NCI-H1048 (cell line): ENCODE results near the gene MEPCE.
"Not testable (repeated sequence)": the region's sequence is repeated elsewhere in the genome, so short reads cannot be mapped to it uniquely, and the experiment has no call there.

Experiments used
- DNase-seq: peaks from one replicate; lab custom pipeline; 2025; lab: John Stamatoyannopoulos, UW

Gene MEPCE, protein sequence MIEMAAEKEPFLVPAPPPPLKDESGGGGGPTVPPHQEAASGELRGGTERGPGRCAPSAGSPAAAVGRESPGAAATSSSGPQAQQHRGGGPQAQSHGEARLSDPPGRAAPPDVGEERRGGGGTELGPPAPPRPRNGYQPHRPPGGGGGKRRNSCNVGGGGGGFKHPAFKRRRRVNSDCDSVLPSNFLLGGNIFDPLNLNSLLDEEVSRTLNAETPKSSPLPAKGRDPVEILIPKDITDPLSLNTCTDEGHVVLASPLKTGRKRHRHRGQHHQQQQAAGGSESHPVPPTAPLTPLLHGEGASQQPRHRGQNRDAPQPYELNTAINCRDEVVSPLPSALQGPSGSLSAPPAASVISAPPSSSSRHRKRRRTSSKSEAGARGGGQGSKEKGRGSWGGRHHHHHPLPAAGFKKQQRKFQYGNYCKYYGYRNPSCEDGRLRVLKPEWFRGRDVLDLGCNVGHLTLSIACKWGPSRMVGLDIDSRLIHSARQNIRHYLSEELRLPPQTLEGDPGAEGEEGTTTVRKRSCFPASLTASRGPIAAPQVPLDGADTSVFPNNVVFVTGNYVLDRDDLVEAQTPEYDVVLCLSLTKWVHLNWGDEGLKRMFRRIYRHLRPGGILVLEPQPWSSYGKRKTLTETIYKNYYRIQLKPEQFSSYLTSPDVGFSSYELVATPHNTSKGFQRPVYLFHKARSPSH

DNA sequence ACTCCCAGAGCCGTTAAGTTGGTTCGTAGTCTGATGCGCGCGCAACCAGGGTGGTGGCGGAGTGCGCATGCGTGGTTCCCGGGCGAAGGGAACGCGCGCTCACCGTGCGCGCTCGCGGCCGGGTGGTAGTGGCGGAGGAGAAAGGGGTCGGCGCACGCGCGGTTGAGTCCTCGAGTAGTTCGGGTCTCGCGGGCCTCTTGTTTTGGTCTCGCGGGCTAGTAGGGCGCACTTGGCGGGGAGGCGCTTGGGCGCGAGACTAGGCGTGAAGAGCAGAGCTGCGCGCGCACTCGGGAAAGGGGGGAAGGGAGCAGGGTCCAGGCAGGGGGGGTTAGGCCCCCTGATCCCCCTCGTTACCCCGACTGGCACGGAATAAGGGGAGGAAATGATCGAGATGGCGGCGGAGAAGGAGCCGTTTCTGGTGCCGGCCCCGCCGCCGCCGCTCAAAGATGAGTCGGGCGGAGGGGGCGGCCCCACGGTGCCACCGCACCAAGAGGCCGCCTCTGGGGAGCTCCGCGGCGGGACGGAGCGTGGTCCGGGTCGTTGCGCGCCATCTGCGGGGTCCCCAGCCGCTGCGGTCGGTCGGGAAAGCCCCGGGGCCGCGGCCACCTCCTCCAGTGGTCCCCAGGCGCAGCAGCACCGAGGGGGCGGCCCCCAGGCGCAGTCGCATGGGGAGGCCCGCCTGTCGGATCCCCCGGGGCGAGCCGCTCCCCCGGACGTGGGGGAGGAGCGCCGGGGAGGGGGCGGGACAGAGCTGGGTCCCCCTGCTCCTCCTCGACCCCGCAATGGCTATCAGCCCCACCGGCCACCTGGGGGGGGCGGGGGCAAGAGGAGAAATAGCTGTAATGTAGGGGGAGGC is at the start of gene MEPCE:
MEPCE (plus strand) TSS at position 195 of the 856 bp plus-strand sequence; CDS start at position 383, 188 bp downstream.
- DNase-seq = peak; percentile 93

GRCh38 chr7:100380196-100380595 is 49.4 kb upstream of the MEPCE start:
- no peak for DNase-seq

DNA sequence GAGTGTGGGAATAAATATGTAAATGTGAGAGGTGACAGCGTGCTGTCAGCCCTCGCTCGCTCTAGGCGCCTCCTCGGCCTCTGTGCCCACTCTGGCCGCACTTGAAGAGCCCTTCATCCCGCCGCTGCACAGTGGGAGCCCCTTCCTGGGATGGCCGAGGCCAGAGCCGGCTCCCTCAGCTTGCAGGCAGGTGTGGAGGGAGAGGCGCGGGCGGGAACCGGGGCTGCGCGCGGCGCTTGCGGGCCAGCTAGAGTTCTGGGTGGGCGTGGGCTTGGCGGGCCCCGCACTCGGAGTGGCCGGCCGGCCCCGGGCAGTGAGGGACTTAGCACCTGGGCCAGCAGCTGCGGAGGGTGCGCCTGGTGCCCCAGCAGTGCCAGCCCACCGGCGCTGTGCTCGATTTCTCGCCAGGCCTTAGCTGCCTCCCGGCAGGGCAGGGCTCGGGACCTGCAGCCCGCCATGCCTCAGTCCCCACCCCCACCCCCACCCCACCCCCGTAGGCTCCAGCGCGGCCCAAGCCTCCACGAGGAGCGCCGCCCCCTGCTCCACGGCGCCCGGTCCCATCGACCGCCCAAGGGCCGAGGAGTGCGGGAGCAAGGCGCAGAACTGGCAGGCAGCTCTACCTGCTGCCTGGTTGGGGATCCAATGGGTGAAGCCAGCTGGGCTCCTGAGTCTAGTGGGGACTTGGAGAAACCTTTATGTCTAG is 47.9 kb upstream of the MEPCE start:
- DNase-seq = not testable (repeated sequence)

DNA sequence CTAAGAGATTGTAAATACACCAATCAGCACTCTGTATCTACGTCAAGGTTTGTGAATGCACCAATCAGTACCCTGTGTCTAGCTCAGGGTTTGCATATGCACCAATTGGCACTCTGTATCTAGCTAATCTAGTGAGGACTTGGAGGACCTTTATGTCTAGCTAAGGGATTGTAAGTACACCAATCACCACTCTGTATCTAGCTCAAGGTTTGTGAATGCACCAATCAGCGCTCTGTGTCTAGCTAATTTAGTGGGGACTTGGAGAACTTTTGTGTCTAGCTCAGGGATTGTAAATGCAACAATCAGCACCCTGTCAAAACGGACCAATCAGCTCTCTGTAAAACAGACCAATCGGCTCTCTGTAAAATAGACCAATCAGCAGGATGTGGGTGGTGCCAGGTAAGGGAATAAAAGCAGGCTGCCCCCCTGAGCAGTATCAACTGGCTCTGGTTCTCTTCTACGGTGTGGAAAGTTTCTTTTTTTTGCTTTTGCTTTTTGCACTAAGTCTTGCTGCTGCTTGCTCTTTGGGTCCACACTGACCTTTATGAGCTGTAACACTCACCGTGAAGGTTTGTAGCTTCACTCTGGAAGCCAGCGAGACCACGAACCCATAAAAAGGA is 47.3 kb upstream of the MEPCE start:
- DNase-seq = not testable (repeated sequence)

DNA sequence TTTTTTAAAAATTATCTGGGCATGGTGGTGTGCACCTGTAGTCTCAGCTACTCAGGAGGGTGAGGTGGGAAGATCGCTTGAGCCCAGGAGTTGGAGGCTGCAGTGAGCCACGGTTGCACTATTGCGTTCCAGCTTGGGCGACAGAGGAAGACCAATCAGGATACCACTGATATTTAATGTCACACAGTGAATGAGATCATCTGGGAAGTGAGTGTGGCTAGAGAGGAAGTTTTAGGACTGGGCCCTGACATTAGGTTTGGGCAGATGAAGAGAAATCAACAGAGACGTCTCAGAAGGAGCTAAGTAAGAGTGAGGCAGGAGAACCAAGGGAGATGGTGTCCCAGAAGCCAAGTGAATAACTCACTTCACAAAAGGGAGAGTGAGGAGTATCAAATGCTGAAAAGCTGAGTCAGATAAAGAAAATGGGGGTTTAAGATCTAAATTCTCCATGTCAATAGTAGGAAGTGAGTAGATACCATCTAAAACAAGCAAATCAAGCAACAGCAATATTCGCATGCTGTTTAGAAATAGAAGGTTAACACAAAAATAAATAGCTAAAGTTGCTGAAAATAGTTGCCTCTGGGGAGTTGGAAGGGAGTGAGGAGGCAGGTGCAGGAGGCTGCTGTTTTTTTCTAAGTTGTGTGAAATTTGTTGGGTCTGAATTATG is 44.9 kb upstream of the MEPCE start:
- DNase-seq = no peak

DNA sequence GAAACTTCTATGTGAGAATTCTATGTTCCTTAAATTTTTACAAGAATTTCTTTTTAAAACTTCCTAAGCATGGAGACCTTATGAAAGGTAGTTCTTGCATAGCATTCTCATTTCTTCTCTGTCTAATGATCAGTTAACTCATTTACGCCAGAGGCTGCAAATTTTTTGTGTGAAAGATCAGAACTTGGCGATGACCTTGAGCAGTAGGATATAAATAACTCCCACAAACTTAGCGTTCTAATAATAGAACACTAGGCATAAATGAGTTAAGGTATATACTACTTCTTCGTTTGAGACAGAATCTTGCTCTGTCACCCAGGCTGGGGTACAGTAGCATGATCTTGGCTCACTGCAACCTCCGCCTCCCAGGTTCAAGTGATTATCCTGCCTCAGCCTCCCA is 42.7 kb upstream of the MEPCE start:
- no peak for DNase-seq

DNA sequence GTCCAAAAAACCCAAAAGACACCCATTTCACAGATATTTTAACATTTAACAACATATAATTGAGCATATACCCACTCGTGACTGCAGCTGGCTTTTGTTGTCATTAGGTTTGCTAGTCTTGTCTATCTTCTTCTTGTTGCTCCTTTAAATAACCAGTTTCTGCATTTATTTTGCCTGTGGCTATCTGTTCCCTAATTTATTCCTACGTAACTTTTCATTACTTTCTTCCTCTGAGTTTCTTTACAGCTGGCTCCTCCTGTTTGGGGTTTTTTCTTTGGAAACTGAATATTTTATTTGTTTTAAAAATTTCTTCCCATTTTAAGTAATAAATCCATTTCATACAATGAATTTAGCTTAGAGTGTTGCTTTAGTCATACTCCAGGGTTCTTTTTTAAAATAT is 41.9 kb upstream of the MEPCE start:
- DNase-seq = no peak

GRCh38 chr7:100389437-100390088 is 40.1 kb upstream of the MEPCE start:
- DNase-seq = no peak

DNA sequence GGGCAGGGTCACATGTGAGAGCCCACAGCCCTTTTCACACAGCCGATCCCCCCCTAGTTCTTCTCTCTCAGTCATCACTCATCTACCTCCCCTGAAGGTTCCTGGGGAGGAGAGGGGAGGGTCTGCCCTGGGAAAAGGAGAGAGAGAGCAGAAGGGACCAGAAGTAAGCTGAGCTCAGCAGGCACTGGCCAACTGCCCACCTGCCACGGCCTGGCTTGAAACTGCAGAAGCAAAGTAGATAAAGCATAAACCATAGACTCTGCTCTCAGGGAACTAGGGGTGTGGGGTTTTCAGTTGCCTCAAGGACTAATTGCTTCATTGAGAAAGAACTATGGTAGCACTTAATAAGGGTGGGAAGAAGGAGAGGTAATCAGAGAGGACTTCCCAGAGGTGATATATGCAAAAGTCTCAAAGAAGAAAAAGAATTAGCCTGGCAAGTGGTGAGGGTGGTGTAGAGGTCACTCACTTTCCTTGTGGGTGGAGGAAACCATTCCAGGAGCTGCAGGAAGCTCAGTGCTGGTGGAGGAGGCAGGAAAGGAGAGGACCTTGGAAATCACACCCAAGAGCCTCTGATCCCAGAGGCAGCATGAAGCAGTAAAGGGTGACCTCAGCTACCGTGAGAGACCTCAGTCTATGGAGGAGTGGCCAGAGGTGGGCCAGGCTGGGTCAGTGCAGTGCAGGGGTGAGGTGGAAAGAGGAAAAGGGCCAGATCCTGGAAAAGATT is 39.2 kb upstream of the MEPCE start:
- no peak for DNase-seq

GRCh38 chr7:100393233-100393905 is 36.3 kb upstream of the MEPCE start:
- no peak for DNase-seq

DNA sequence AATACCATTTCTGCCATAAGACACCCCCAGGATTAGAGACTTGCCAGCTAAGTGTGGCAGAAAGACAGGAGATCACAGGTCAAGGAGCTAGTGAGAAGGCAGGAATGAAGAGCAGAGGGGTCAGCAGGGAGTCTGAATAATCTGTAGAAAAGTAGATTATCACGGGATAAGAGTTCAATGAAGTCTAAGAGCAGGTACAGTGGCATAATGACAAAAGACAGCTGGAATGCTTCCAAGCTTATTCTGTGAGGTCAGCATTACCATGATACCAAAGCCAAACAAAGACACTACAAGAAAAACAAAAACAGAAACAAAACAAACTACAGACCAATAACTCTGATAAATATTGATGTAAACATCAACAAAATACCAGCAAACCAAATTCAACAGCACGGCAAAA is 35.6 kb upstream of the MEPCE start:
- no peak for DNase-seq

- DNase-seq = no peak
Measured at GRCh38 chr7:100396421-100396982, 33.1 kb upstream of the MEPCE start.

DNA sequence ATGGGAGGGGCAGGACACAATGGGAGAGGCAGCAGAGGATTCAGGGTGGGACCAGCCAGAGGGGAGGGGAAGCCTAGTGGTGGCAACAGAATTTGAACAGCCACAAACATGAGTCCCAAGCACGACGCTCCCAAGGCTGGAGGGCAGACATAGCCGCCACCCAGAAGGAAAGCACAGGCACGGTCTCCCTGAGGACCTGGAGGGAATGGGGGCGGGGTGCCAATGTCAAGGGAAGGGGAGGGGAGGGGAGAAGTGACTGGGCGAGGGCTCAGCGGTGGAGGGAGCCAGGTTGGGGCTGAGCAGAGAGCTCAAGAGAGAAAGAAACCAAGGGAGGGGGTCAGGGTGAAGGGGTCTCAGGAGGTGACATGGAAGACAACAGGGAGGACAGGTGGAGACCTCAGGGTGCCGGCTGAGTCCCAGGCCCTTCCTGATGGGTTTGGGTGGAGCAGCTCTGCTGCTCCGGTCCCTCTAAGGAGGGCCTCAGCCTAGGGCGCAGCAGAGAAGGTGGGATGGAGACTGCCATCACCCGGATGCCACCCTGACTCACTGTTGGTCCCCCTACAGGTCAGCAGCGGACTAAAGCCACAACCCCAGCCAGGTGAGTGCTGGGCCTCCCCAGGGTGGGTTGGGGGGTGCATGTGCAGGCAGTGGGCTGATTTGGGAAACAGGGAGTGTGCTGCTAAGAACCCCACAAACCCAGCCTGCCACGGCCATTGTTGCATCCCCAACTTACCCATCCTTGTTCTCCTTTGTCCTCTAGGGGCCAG is 32.1 kb upstream of the MEPCE start:
- DNase-seq = no peak

DNA sequence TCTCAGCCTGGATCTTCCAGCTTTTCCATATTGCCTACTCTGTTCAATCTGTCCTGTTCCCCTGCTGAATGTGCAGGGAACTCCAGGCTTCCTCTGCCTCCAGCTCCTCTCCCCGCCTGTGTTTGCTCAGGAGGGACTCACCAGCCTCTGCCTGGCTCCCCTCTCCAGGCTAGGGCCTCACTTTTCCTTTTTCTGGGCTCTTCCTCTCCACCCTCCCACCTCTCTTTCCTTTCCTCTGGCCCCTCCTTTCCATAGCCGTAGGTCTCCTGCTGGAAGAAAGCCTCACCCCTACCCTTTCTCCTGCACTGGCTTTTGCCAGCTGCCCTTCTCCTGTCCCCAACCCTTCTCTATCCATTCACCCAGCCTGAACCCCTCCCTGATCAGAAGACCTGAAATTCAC is 31.4 kb upstream of the MEPCE start:
- DNase-seq = no peak

DNA sequence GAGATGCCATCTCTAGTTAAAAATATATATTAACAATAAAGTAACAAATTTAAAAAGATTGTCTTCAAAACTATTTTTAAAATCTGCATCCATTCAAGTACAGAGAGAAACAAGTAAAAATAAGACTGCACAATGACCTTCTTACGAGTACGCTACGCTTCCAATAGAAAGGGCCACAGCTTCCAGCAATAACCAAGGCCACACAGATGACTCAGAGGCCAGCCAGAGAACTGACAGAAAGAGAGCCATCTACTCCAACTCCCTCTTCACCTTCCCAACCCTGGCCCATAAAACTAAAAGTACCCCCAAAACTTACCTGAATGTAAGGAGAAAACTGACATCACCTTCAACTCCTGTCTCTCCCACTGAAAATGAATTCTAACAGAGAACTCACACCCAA is 29.6 kb upstream of the MEPCE start:
- no peak for DNase-seq

GRCh38 chr7:100400656-100401055 is 29.0 kb upstream of the MEPCE start:
- DNase-seq = no peak

GRCh38 chr7:100401811-100402210 is 27.8 kb upstream of the MEPCE start:
- no peak for DNase-seq

DNA sequence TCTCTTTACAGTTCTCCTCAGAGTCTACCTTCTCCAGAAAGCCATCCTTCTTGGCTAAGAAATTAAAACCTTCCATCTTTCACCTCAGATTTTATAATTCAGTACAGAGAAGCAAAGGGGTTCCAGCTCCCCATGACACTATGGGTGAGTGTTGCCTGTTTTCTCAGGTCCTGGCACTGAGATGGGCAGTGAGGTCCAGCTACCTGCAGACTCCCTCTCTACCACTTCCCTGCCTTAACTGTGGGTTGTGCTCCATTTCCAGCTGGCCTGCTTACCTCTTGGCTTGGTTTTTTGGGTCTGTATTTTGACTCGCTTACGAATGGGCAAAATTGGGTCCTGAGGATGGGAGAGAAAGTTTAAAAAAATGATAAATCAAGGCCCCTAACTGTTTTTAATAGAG is 27.4 kb upstream of the MEPCE start:
- no peak for DNase-seq
